Thymus (tissue), 11 donors: ENCODE measurements around the gene SLC35F3. TPM values are rescaled to one million over a fixed set of nuclear protein-coding genes. Genes with fewer than 3 reads are reported as not detected.

ENCODE experiments used
- DNase-seq, 9 donors: peaks; one replicate each; pipeline ENCODE4 v3.0.0-alpha.2; 2013; ENCODE audit warnings: low spot score in 9 of 9, low read depth in 6 of 9, missing footprints in 1 of 9
- H3K27ac ChIP-seq, 2 donors: one replicate each; pipeline ENCODE4 v1.5.1; 2013; ENCODE audit warnings: control low read depth in 1 of 2, low read depth in 1 of 2, low read length in 1 of 2, mild to moderate bottlenecking in 1 of 2, moderate library complexity in 1 of 2
- H3K27me3 ChIP-seq, 2 donors: one replicate each; pipeline ENCODE4 v1.5.1; 2013; ENCODE audit warnings: low read length in 1 of 2; ENCODE audit not compliant: control insufficient read depth in 2 of 2, insufficient read depth in 1 of 2
- H3K36me3 ChIP-seq, 2 donors: one replicate each; pipeline ENCODE4 v1.5.1; 2013; ENCODE audit warnings: low read length in 1 of 2, mild to moderate bottlenecking in 1 of 2, moderate library complexity in 1 of 2; ENCODE audit not compliant: control insufficient read depth in 2 of 2, insufficient read depth in 2 of 2
- H3K4me1 ChIP-seq, 2 donors: one replicate each; pipeline ENCODE4 v1.5.1; 2013; ENCODE audit warnings: low read length in 2 of 2; ENCODE audit not compliant: control insufficient read depth in 2 of 2, insufficient read depth in 2 of 2
- H3K4me3 ChIP-seq, 2 donors: one replicate each; pipeline ENCODE4 v1.5.1; 2013; ENCODE audit warnings: low read length in 2 of 2, control low read depth in 1 of 2, mild to moderate bottlenecking in 1 of 2
- H3K9me3 ChIP-seq, 2 donors: one replicate each; pipeline ENCODE4 v1.5.1; 2013; ENCODE audit warnings: low read length in 1 of 2, mild to moderate bottlenecking in 1 of 2; ENCODE audit not compliant: control insufficient read depth in 2 of 2, insufficient read depth in 1 of 2
- WGBS: extraction: QIAGEN DNeasy Blood & Tissue Kit; methylation state at CpG from one replicate; pipeline ENCODE4 v1.1.7; 2013; 5-methylcytosine and 5-hydroxymethylcytosine counted together
- polyA plus RNA-seq: library from polyadenylated mRNA; stranded (reverse); fragments of 200-250 nt; gene quantifications from one replicate; pipeline ENCODE4 v1.2.3, GENCODE V29; 2013
- total RNA-seq: library from RNA; stranded (reverse); fragments of 120-200 nt; gene quantifications from one replicate; pipeline ENCODE4 v1.2.4, GENCODE V29; 2013
- donor health status: healthy.

Gene SLC35F3
- total and polyA plus RNA-seq, 2 donors, result 1.9 to 3.2 TPM

- no peaks in the 10 kb centered on the region for H3K4me1 ChIP-seq
- no peak overlapping the region for H3K27ac ChIP-seq
- no peak for DNase-seq
- 95% methylated on average over 4 of the region's 4 CpGs for WGBS
- no peaks in the 10 kb centered on the region for H3K9me3 ChIP-seq
- no peaks in the 10 kb centered on the region for H3K36me3 ChIP-seq
- H3K27me3 ChIP-seq, result no peaks in the 10 kb centered on the region
- H3K4me3 ChIP-seq, result no peak overlapping the region
Measured at GRCh38 chr1:233933339-233933738, 28.9 kb downstream of the SLC35F3 start.

GRCh38 chr1:233935297-233935868 lies 30.9 kb downstream of the SLC35F3 start:
- 92% methylated on average over 4 of the region's 4 CpGs for WGBS
- H3K36me3 ChIP-seq, result no peaks in the 10 kb centered on the region
- H3K9me3 ChIP-seq, result no peaks in the 10 kb centered on the region
- no peak overlapping the region for H3K4me3 ChIP-seq
- H3K27me3 ChIP-seq, result no peaks in the 10 kb centered on the region
- H3K27ac ChIP-seq, result no peak overlapping the region
- no peak for DNase-seq
- no peaks in the 10 kb centered on the region for H3K4me1 ChIP-seq

GRCh38 chr1:233936422-233936821 lies 31.9 kb downstream of the SLC35F3 start:
- no peak overlapping the region for H3K4me3 ChIP-seq
- H3K27me3 ChIP-seq, result no peaks in the 10 kb centered on the region
- no peak for DNase-seq
- H3K27ac ChIP-seq, result no peak overlapping the region
- H3K36me3 ChIP-seq, result no peaks in the 10 kb centered on the region
- H3K4me1 ChIP-seq, result no peaks in the 10 kb centered on the region
- 98% methylated on average over 1 of the region's 1 CpG for WGBS
- H3K9me3 ChIP-seq, result no peaks in the 10 kb centered on the region

GRCh38 chr1:233936842-233937241 lies 32.4 kb downstream of the SLC35F3 start:
- H3K36me3 ChIP-seq, result no peaks in the 10 kb centered on the region
- no peaks in the 10 kb centered on the region for H3K27me3 ChIP-seq
- H3K4me1 ChIP-seq, result no peaks in the 10 kb centered on the region
- DNase-seq, result no peak
- H3K9me3 ChIP-seq, result no peaks in the 10 kb centered on the region
- H3K27ac ChIP-seq, result no peak overlapping the region
- WGBS, result 76% methylated on average over 3 of the region's 3 CpGs
- no peak overlapping the region for H3K4me3 ChIP-seq

- H3K27ac ChIP-seq, result no peak overlapping the region
- no peak for DNase-seq
- H3K27me3 ChIP-seq, result no peaks in the 10 kb centered on the region
- H3K4me1 ChIP-seq, result no peaks in the 10 kb centered on the region
- no peaks in the 10 kb centered on the region for H3K36me3 ChIP-seq
- H3K9me3 ChIP-seq, result no peaks in the 10 kb centered on the region
- WGBS, result 91% methylated on average over 2 of the region's 2 CpGs
- no peak overlapping the region for H3K4me3 ChIP-seq
Measured at GRCh38 chr1:233938476-233938875, 34.0 kb downstream of the SLC35F3 start.

- Histone ChIP-seq H3K4me3 (no peak overlapping the region), H3K9me3 (no peaks in the 10 kb centered on the region), H3K4me1 (no peaks in the 10 kb centered on the region), H3K27me3 (no peaks in the 10 kb centered on the region), H3K36me3 (no peaks in the 10 kb centered on the region), H3K27ac (no peak overlapping the region)
- 95% methylated on average over 5 of the region's 5 CpGs for WGBS
- DNase-seq, result no peak
Measured at GRCh38 chr1:233939451-233939850, 35.0 kb downstream of the SLC35F3 start.

- no peak for DNase-seq
- no peaks in the 10 kb centered on the region for H3K9me3 ChIP-seq
Measured at GRCh38 chr1:233940908-233941307, 36.4 kb downstream of the SLC35F3 start.

GRCh38 chr1:233944601-233945000 lies 40.1 kb downstream of the SLC35F3 start:
- no peaks in the 10 kb centered on the region for H3K27me3 ChIP-seq
- H3K4me1 ChIP-seq, result no peaks in the 10 kb centered on the region
- no peaks in the 10 kb centered on the region for H3K9me3 ChIP-seq
- H3K27ac ChIP-seq, result no peak overlapping the region
- no peak overlapping the region for H3K4me3 ChIP-seq
- DNase-seq, result no peak
- H3K36me3 ChIP-seq, result no peaks in the 10 kb centered on the region
- WGBS, result 81% methylated on average over 4 of the region's 4 CpGs

More at GRCh38 chr1:233940908-233941307, 36.4 kb downstream of the SLC35F3 start:
- Histone ChIP-seq H3K4me1 (no peaks in the 10 kb centered on the region), H3K36me3 (no peaks in the 10 kb centered on the region), H3K27me3 (no peaks in the 10 kb centered on the region), H3K4me3 (no peak overlapping the region), H3K27ac (no peak overlapping the region)
- 87% methylated on average over 5 of the region's 5 CpGs for WGBS

- DNase-seq, result no peak
- 77% methylated on average over 3 of the region's 3 CpGs for WGBS
Measured at GRCh38 chr1:233945573-233945972, 41.1 kb downstream of the SLC35F3 start.

GRCh38 chr1:233945979-233946378 lies 41.5 kb downstream of the SLC35F3 start:
- Histone ChIP-seq H3K9me3 (no peaks in the 10 kb centered on the region), H3K4me1 (no peaks in the 10 kb centered on the region), H3K27ac (no peak overlapping the region), H3K27me3 (no peaks in the 10 kb centered on the region), H3K36me3 (no peaks in the 10 kb centered on the region), H3K4me3 (no peak overlapping the region)
- WGBS, result 96% methylated on average over 2 of the region's 2 CpGs
- no peak for DNase-seq

More at GRCh38 chr1:233945573-233945972, 41.1 kb downstream of the SLC35F3 start:
- Histone ChIP-seq H3K4me1 (no peaks in the 10 kb centered on the region), H3K36me3 (no peaks in the 10 kb centered on the region), H3K9me3 (no peaks in the 10 kb centered on the region), H3K4me3 (no peak overlapping the region), H3K27ac (no peak overlapping the region), H3K27me3 (no peaks in the 10 kb centered on the region)
